ENCODE data around the gene NIP7.
A peak's percentile ranks its signal among the peaks of the same experiment; 100 is the strongest.
"Not testable (repeated sequence)": the region's sequence is repeated elsewhere in the genome, so short reads cannot be mapped to it uniquely, and the experiment has no call there.

Gene NIP7

GRCh38 chr16:69339289-69340094 is at the start of gene NIP7, which contains the start of gene COG8:
NIP7 (plus strand) TSS chr16:69339772; CDS start chr16:69339830, 58 bp downstream.
COG8 (minus strand) TSS chr16:69339564; CDS start chr16:69339552, 12 bp downstream.
- peak; percentile 94 for DNase-seq

DNA sequence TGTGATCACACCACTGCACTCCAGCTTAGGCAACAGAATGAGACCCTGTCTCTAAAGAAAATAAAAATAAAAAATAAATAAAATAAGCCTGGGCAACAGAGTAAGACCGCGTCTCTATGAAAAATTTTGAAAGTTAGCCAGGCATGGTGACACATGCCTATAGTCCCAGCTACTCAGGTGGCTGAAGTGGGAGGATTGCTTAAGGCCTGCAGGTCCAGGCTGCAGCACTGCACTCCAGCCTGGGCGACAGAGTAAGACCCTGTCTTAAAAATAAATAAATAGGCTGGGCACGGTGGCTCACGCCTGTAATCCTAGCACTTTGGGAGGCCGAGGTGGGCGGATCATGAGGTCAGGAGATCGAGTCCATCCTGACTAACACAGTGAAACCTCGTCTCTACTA is 47.9 kb upstream of the NIP7 start:
- not testable (repeated sequence) for DNase-seq

DNA sequence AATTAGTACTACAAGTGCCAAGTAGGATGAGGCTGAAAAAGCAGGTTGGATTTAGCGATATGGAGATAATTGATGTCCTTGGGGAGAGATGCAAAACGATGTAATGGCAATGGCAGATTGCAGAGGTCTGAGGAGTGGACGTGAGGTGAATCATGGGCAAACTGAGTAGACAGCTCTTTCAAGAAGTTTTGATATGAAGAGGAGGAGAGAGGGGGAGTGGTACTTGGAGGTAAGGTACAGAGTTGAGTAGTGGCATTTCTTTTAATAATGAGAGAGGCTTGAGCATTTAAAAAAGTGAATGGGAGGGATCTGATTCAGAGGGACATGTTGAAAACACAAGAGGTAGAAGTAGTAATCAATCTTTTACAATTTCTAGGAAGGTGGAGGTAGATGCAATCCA is 46.2 kb upstream of the NIP7 start:
- DNase-seq: no peak

GRCh38 chr16:69294051-69294450 is 45.5 kb upstream of the NIP7 start:
- DNase-seq: no peak

DNA sequence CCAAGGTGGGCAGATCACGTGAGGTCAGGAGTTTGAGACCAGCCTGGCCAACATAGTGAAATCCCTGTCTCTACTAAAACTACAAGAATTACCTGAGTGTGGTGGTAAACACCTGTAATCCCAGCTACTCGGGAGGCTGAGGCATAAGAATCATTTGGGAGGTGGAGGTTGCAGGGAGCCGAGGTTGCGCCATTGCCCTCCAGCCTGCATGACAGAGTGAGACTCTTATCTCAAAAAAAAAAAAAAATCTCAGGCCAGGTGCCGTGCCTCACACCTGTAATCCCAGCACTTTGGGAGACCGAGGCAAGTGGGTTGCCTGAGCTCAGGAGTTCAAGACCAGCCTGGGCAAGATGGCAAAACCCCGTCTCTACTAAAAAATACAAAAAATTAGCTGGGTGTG is 42.8 kb upstream of the NIP7 start:
- not testable (repeated sequence) for DNase-seq

DNA sequence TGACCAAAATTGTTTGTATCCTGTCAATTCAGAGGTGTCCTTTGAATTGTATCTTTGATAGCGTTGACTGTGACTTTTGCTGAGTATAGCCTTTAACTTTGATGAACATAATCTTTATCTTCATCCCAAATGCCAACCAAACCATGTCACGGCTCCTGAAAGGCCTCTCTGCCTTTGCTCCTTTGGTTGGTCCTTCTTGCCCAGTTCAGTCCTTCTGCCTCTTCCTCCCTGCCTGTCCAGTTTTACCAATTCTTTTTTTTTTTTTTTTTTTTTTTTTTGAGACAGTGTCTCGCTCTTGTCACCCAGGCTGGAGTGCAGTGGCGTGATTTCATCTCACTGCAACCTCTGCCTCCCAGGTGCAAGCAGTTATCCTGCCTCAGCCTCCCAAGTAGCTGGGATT is 41.3 kb upstream of the NIP7 start:
- no peak for DNase-seq

DNA sequence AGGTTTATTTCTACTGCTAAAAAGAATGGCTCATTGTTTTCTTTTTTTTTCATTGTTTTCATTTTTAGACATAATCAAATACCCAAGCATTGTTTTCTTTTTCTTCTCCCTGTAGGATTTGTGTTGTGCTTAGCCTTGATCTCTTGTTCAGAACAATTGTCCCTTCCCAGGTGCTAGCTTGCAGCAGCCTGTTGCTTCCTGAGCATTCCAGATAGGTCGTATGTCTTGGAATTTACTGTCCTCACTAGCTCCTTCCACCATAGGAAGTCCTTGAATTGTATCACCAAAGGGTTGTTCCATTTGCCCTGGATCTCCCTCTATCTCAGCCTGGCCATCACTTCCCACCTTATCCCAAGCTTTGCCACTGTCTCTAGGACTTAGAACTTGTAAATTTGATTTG is 38.4 kb upstream of the NIP7 start:
- no peak for DNase-seq

GRCh38 chr16:69301861-69302260 is 37.7 kb upstream of the NIP7 start:
- no peak for DNase-seq

- no peak for DNase-seq
Observed at GRCh38 chr16:69302301-69302700, 37.3 kb upstream of the NIP7 start.

- no peak for DNase-seq
Observed at GRCh38 chr16:69306031-69306430, 33.5 kb upstream of the NIP7 start.

DNA sequence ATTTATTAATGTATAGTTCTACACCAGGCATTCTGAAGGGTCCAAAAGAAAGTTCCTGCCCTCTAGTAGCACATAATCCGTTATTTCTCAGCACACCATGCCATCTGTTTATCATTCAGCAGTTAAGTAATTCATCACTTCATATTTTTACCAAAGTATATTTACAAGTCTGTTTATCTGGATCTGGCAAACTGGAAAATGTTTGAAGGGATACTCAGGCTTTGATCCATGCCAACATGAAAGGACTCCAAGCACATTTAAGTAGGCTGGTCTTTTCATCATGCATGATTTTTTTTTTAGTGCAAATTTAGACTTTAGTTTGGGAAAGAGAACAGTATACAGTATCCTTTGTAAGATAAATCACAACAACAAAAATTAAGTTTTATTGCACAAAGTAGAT is 32.5 kb upstream of the NIP7 start:
- DNase-seq: no peak

DNA sequence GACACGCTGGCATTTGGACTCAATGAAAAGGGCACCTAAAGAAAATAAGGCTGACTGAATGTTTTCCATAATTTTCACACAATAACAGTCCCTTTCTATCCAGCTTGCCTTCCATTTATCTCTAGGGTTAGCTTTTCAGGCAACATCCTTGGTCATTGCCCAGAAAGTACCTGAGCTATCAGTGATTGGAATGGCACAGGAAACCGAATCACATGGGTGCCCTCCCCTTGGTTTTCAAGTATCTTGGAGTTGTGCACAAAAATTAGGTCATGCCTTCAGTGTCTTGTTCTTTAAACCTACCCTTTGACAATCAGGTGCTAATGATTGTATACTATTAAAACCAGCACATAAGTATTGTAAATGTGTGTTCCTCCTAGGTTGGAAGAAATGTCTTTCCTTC is 31.7 kb upstream of the NIP7 start:
- DNase-seq: no peak

GRCh38 chr16:69309316-69309715 is 30.3 kb upstream of the NIP7 start:
- DNase-seq: no peak

DNA sequence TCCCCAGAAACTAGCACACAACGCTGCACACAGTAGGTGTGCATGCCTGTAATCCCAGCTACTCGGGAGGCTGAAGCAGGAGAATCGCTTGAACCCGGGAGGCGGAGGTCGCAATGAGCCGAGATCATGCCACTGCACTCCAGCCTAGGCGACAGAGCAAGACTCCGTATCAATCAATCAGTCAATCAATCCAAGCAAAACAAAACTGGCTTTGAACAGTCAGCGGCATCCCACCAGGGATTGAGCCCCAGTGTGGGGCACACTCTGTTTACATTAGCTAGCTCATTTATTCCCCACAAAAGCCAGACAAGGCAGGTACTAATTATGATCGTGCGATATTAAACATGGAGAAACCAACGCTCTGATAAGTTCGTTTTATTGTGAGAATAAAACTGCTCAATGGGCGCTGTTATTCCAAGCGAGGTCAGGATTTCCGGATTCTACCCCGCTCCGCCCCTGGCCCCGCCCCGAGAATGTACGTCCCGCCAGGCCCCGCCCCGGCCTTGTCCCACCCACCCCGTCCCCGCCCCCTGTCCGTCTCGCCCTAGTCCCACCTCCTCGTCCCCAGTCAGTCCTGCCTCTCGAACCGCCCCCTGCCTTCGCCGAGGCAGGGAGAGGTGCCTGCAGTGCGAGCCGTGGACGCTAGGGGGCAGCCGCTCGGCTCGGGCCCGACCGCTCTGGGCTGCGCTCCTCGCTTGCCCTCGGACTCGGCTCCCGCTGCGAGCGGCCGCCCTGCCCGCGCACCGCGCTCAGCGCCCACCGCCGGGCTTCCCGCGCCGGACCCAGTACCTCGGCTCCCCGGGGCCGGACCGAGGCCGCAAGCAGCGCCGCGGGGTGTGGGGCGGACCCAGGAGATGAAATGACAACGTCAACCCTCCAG is 28.7 kb upstream of the NIP7 start, which contains the start of gene VPS4A:
Gene VPS4A, plus strand, starts transcription at position 698 of the 880 bp plus-strand sequence. Its CDS starts 162 bp downstream, at position 860.
- peak; percentile 80 for DNase-seq

DNA sequence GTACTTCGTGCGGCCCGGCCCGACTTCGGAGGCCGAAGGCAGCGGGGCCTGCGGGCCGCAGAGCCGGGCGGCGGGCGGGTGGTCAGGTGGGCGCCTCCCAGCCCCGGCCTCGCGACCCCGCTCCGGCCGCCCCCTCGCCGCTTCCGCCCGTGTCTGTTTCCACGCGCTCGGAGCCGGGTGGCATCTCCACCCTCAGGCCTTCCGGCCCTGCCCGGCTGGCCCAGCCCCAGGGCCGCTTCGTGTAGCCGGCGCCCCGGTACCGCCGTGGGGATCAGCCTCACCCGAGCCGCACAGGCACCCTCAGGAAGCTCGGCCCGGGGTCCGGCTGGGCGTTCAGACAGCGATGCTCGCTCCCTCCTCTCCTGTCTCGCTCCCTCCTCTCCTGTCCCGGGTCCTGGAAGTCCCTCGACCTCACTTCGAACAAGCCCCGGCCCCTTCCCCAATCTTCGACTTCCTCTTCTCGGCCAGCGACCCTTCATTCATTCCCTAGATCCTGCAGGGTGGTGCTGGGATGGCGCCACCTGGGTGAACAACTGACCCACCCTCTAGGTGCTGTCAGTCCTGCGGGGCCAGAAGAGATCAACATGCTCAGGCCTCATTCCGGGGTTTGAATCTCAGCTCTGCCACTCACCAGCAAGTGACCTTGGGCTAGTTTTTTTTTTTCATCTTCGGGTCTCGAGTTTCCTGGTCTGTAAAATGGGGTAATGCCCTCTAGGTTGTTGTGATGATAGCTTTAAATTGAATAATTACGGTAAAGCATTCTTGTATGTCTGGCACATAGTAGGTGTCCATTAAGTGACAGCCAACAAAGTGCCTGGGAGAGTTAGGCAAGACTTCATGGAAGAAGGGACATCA is 27.8 kb upstream of the NIP7 start:
- DNase-seq: no peak

- no peak for DNase-seq
Observed at GRCh38 chr16:69313469-69313868, 26.1 kb upstream of the NIP7 start.

- DNase-seq: no peak
Observed at GRCh38 chr16:69314534-69314933, 25.0 kb upstream of the NIP7 start.

DNA sequence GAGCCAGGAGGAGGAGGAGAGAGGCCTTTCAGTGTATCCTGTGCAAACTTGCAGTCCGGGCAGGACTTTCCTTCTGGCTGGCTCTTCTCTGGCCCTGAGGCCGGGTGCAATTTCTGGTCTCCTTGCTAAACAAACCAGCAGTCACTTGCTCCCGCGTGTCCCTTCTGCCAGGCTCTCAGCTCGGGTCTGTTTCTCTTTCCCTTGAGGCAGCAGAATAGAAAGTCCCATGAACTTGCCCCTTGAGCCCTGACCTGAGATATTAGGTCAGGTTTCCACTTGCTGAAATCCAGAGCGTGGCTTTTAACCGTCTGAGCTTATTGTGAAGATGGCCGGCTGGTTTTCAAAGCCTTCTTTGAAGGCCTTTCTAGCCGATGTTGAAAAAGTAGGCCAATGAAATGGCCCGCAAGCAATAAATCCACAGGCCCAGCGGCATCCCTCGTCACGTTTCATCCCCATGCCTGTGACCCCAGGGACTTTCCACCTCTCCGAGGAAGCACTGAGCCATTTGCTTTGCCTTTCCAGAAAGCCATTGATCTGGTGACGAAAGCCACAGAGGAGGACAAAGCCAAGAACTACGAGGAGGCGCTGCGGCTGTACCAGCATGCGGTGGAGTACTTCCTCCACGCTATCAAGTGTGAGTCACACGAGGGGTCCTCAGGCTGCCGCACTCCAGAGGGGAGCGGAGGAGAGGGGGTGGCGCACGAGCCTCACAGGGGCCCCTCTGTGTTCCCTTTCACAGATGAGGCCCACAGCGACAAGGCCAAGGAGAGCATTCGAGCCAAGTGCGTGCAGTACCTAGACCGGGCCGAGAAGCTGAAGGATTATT is 23.9 kb upstream of the NIP7 start:
- DNase-seq: no peak

DNA sequence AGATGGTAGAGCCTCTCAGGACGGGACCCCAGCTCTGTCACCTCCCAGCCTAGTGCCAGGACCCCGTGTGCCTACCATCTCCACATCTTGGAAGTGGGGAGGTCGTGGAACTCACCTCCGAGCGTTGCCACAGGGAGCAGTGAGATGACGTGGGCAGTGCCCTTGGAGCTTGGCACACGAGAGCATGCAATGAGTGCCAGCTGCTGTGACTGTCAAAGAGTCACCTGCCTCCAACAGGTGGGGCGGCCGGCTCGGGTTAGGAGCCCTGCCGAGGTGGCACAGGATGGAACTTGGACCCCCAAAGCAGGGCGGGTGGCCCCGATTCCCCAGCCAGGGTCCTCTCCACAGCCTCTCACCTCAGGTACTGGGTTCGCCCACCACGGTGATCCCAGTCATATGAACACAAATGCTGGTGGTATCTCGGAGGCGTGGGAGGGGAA is 23.0 kb upstream of the NIP7 start:
- DNase-seq: no peak

DNA sequence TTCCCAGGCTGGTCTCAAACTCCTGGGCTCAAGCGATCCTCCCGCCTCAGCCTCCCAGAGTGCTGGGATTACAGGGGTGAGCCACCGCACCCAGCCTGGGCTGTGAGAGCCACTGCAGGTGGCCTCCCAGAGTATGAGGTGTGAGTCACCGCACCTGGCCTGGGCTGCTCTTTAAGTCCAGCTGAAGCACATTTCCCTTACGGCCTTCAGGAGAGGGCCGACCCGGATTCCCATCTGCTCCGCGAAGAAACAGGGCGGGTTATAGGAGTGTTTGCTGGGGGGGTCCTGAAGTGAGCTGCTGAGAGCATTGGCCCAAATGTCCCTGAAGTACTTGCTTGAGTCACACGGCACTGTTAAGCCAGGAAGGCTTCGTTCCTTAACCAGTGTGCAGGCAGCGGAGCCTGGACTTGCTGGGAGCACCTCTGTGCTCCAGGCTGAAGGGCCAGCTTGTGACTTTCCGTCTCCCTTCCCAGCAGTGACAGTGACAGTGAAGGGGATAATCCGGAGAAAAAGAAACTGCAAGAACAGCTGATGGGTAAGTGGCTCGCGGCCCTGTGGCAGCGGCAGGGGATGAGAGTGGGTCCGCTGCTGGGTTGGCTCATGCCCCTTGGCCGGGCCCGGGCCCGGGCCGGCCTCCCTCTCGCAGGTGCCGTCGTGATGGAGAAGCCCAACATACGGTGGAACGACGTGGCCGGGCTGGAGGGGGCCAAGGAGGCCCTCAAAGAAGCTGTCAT is 21.2 kb upstream of the NIP7 start:
- DNase-seq: no peak

GRCh38 chr16:69318911-69319289 is 20.7 kb upstream of the NIP7 start:
- DNase-seq: no peak

All from NCI-H748 treated with DMSO at 0.1 percent for 48 hours (cell line).